Measurements from ENCODE around the gene NCOA1.
"Not testable (repeated sequence)": the region's sequence is repeated elsewhere in the genome, so short reads cannot be mapped to it uniquely, and the experiment has no call there.

Gene NCOA1

GRCh38 chr2:24569565-24569964 lies 78.5 kb downstream of the NCOA1 start:
- in situ Hi-C loops (cut with HindIII; ENCODE audit: low sequenced_read_pairs): loop anchor here (5.0 kb wide), 1 partner anchor 72 kb away; no protein-coding TSS in a partner anchor

- in situ Hi-C loops (cut with HindIII; ENCODE audit: low sequenced_read_pairs): no loop called here
Measured at GRCh38 chr2:24570225-24570624, 79.2 kb downstream of the NCOA1 start.

- in situ Hi-C loops (cut with HindIII; ENCODE audit: low sequenced_read_pairs): no loop called here
Measured at GRCh38 chr2:24571828-24572442, 80.9 kb downstream of the NCOA1 start.

GRCh38 chr2:24576146-24576545 lies 85.1 kb downstream of the NCOA1 start:
- in situ Hi-C loops (cut with HindIII; ENCODE audit: low sequenced_read_pairs): no loop called here

GRCh38 chr2:24576617-24577016 lies 85.6 kb downstream of the NCOA1 start:
- in situ Hi-C loops (cut with HindIII; ENCODE audit: low sequenced_read_pairs): no loop called here

GRCh38 chr2:24577481-24577880 lies 86.4 kb downstream of the NCOA1 start:
- in situ Hi-C loops (cut with HindIII; ENCODE audit: low sequenced_read_pairs): no loop called here

GRCh38 chr2:24579053-24579803 lies 88.2 kb downstream of the NCOA1 start:
- in situ Hi-C loops (cut with HindIII; ENCODE audit: low sequenced_read_pairs): no loop called here

- in situ Hi-C loops (cut with HindIII; ENCODE audit: low sequenced_read_pairs): no loop called here
Measured at GRCh38 chr2:24580561-24580960, 89.5 kb downstream of the NCOA1 start.

- in situ Hi-C loops (cut with HindIII; ENCODE audit: low sequenced_read_pairs): not testable (repeated sequence)
Measured at GRCh38 chr2:24581971-24582370, 90.9 kb downstream of the NCOA1 start.

- in situ Hi-C loops (cut with HindIII; ENCODE audit: low sequenced_read_pairs): no loop called here
Measured at GRCh38 chr2:24586955-24587354, 95.9 kb downstream of the NCOA1 start.

GRCh38 chr2:24588294-24588693 lies 97.2 kb downstream of the NCOA1 start:
- in situ Hi-C loops (cut with HindIII; ENCODE audit: low sequenced_read_pairs): no loop called here

GRCh38 chr2:24592441-24593100 lies 101.5 kb downstream of the NCOA1 start:
- in situ Hi-C loops (cut with HindIII; ENCODE audit: low sequenced_read_pairs): no loop called here

GRCh38 chr2:24594283-24594682 lies 103.2 kb downstream of the NCOA1 start:
- in situ Hi-C loops (cut with HindIII; ENCODE audit: low sequenced_read_pairs): no loop called here

- in situ Hi-C loops (cut with HindIII; ENCODE audit: low sequenced_read_pairs): no loop called here
Measured at GRCh38 chr2:24597181-24597870, 106.3 kb downstream of the NCOA1 start.

GRCh38 chr2:24600140-24600539 lies 109.1 kb downstream of the NCOA1 start:
- in situ Hi-C loops (cut with HindIII; ENCODE audit: low sequenced_read_pairs): not testable (repeated sequence)

GRCh38 chr2:24611631-24612030 lies 120.6 kb downstream of the NCOA1 start:
- in situ Hi-C loops (cut with HindIII; ENCODE audit: low sequenced_read_pairs): no loop called here

GRCh38 chr2:24613154-24613814 lies 122.2 kb downstream of the NCOA1 start:
- in situ Hi-C loops (cut with HindIII; ENCODE audit: low sequenced_read_pairs): no loop called here

GRCh38 chr2:24616616-24617015 lies 125.6 kb downstream of the NCOA1 start:
- in situ Hi-C loops (cut with HindIII; ENCODE audit: low sequenced_read_pairs): no loop called here

- in situ Hi-C loops (cut with HindIII; ENCODE audit: low sequenced_read_pairs): no loop called here
Measured at GRCh38 chr2:24617424-24617823, 126.4 kb downstream of the NCOA1 start.

- in situ Hi-C loops (cut with HindIII; ENCODE audit: low sequenced_read_pairs): no loop called here
Measured at GRCh38 chr2:24618144-24618543, 127.1 kb downstream of the NCOA1 start.

GRCh38 chr2:24618680-24619079 lies 127.6 kb downstream of the NCOA1 start:
- in situ Hi-C loops (cut with HindIII; ENCODE audit: low sequenced_read_pairs): no loop called here

Measured in endothelial cell of hepatic sinusoid (primary cell).